ENCODE results near the gene SND1. TPM values are rescaled to one million over a fixed set of nuclear protein-coding genes. Genes with fewer than 3 reads are reported as not detected.

The SND1 gene
- total and polyA plus RNA-seq, 12 donors = 58.9 to 266 (median 132) TPM

DNA sequence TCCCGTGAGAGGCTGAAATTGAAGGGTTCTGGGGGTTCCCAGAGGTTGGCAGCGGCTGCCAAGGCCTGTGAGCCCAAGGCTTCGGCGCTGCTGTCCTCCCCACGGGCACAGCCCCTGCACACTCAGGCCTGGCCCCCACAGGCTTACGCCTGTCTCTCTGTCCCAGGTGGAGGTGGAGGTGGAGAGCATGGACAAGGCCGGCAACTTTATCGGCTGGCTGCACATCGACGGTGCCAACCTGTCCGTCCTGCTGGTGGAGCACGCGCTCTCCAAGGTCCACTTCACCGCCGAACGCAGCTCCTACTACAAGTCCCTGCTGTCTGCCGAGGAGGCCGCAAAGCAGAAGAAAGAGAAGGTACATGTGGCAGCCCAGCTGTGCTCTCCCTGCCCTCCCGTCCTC, 422.3 kb downstream of the SND1 start:
- intact Hi-C loops (cut with DNase I) = no loop called here
- no peak overlapping the region for H3K4me3 ChIP-seq
- no peaks in the 10 kb centered on the region for H3K9me3 ChIP-seq (replicated peaks in 1 of 3)
- no peak for DNase-seq
- H3K27ac ChIP-seq = no peak overlapping the region
- WGBS, 4 donors = 88 to 93% (median 91%) methylated on average over 17 to 19 of the region's 19 CpGs
- peaks cover 0 to 2% of the 10 kb centered on the region in 2 donors for H3K4me1 ChIP-seq (replicated peaks in 1 of 2)
- no peaks in the 10 kb centered on the region for H3K27me3 ChIP-seq
- TF ChIP-seq, protein P1, sequence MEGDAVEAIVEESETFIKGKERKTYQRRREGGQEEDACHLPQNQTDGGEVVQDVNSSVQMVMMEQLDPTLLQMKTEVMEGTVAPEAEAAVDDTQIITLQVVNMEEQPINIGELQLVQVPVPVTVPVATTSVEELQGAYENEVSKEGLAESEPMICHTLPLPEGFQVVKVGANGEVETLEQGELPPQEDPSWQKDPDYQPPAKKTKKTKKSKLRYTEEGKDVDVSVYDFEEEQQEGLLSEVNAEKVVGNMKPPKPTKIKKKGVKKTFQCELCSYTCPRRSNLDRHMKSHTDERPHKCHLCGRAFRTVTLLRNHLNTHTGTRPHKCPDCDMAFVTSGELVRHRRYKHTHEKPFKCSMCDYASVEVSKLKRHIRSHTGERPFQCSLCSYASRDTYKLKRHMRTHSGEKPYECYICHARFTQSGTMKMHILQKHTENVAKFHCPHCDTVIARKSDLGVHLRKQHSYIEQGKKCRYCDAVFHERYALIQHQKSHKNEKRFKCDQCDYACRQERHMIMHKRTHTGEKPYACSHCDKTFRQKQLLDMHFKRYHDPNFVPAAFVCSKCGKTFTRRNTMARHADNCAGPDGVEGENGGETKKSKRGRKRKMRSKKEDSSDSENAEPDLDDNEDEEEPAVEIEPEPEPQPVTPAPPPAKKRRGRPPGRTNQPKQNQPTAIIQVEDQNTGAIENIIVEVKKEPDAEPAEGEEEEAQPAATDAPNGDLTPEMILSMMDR (IDR thresholded peaks at IDR 0.05) = no peak
- TF ChIP-seq POLR2A (IDR thresholded peaks at IDR 0.05) = no peak
- peaks cover 0 to 6% of the 10 kb centered on the region in 2 donors for H3K36me3 ChIP-seq (replicated peaks in 1 of 2)

DNA sequence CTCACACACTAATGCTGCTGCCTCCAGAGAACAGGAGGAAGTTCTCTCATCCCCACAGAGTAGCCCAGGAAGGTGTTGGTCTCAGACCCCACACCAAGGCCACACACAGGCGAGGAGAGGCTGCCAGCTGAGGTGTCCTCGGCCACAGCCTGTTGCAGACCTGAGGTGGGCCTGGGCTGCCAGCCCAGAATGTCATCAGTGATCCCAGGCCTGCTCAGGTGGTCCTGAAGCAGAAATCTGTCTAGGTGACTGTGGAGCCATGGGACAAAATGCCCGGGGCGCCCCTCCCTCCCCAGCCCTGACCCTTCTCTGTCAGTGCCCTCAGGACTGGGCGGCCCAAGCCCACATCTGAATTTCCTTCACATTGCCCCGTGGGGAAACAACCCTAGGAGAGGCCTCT, 422.7 kb downstream of the SND1 start:
- no peaks in the 10 kb centered on the region for H3K9me3 ChIP-seq (replicated peaks in 1 of 3)
- WGBS, 4 donors = 80 to 88% (median 85%) methylated on average over 4 to 6 of the region's 6 CpGs; no CpG with 5 or more reads in 1 of the 4 donors
- intact Hi-C loops (cut with DNase I) = no loop called here
- H3K4me1 ChIP-seq (replicated peaks in 1 of 2) = peaks cover 0 to 2% of the 10 kb centered on the region in 2 donors
- no peak for DNase-seq
- H3K4me3 ChIP-seq = no peak overlapping the region
- H3K27me3 ChIP-seq = no peaks in the 10 kb centered on the region
- no peak for TF ChIP-seq POLR2A (IDR thresholded peaks at IDR 0.05)
- TF ChIP-seq, protein P1 (IDR thresholded peaks at IDR 0.05) = no peak
- peaks cover 0 to 6% of the 10 kb centered on the region in 2 donors for H3K36me3 ChIP-seq (replicated peaks in 1 of 2)
- H3K27ac ChIP-seq = peak overlapping the region in 1 of 5 donors; percentile 37

DNA sequence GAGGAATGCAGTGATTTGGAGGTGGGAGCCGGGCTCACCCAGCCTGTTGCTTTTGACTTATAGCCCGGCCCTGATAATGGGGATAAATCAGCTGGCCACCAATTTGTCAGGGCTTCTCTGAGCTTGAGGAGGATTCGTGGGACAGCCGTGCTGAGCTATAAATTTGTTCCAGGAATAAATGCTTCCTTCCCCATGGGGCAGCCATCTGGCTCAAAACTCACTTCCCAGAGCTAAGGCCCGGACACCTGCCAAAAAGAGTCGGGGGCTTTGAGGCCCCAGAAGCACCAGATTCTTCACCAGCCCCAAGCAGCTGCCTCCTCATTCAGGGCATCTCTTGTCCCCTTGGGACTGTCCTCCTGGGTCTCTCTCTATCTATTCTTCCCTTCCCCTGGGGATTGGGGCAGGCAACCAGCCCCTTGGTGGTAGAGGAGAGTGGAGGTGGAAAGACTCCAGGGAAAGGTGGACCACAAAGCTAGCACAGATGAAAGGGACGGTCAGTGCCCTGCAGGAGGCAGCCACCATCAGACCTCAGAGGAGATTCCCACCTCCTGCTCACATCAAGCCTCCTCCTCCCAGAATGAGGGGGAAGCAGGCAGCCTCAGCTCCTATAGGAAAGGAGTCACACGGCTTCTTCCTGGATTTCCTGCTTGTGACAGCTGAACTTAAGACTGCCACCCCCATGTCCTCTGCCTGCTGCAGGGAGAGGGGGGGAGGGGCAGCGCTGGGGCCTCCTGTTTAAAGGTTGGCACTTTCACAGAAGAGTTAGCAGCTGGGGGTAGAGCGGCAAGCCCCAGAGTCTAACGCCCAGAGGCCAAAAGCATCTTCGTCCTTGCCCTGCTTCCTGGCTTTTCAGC, 423.5 kb downstream of the SND1 start:
- Histone ChIP-seq H3K9me3 (replicated peaks in 1 of 3) (no peaks in the 10 kb centered on the region), H3K27me3 (no peaks in the 10 kb centered on the region), H3K4me3 (no peak overlapping the region), H3K27ac (peak overlapping the region in 1 of 5 donors; percentile 37), H3K4me1 (replicated peaks in 1 of 2) (peaks cover 0 to 2% of the 10 kb centered on the region in 2 donors), H3K36me3 (replicated peaks in 1 of 2) (peaks cover 0 to 6% of the 10 kb centered on the region in 2 donors)
- intact Hi-C loops (cut with DNase I) = no loop called here
- 76 to 85% (median 84%) methylated on average over 7 to 12 of the region's 12 CpGs for WGBS, 4 donors
- TF ChIP-seq, protein P1 (IDR thresholded peaks at IDR 0.05) = no peak
- no peak for TF ChIP-seq POLR2A (IDR thresholded peaks at IDR 0.05)
- DNase-seq = peak in 3 of 7 donors; percentile 14 to 34 (median 20)

DNA sequence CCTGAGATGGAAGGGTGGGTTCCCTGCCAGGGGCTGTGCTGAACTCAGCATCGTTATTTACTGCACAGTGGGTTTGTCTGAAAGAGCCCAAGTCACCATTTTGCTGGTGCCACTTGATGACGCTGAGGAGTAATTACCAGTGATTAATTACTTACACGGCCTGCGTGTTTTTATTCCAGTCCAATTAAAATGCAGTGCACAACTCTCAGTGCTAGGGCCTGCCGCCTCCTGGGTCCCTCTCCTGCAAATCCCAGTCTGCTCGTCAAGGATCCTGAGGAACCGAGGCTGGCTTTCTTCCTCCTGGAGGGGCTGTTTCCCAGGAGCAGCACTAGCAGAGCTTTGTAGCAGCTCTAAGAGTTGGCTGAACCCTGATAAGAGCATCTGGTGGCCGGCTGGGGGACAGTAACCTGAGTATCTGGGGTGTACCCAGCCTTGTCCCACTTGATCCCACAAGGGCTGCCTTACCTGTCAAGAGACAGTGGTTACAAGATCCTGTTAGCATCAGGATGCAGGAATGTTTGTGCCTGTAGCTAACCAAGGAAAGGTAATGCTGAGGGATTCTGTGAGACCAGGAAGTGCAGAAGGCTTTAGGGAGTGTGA, 424.3 kb downstream of the SND1 start:
- TF ChIP-seq, protein P1 (IDR thresholded peaks at IDR 0.05) = no peak
- no peak for TF ChIP-seq POLR2A (IDR thresholded peaks at IDR 0.05)
- peaks cover 0 to 7% of the 10 kb centered on the region in 2 donors for H3K36me3 ChIP-seq (replicated peaks in 1 of 2)
- no peaks in the 10 kb centered on the region for H3K27me3 ChIP-seq
- peaks cover 0 to 2% of the 10 kb centered on the region in 2 donors for H3K4me1 ChIP-seq (replicated peaks in 1 of 2)
- DNase-seq = no peak
- intact Hi-C loops (cut with DNase I) = no loop called here
- WGBS, 4 donors = 85 to 95% (median 87%) methylated on average over 6 to 8 of the region's 8 CpGs
- H3K4me3 ChIP-seq = no peak overlapping the region
- no peaks in the 10 kb centered on the region for H3K9me3 ChIP-seq (replicated peaks in 1 of 3)
- peak overlapping the region in 1 of 5 donors; percentile 29 for H3K27ac ChIP-seq
